ENCODE measurements around the gene PRMT9. TPM values are rescaled to one million over a fixed set of nuclear protein-coding genes. Genes with fewer than 3 reads are reported as not detected.
A peak's percentile ranks its signal among the peaks of the same experiment; 100 is the strongest.

The PRMT9 gene
- total RNA-seq, 2 experiments from 2014 or later, result 11.9 to 12.0 TPM

GRCh38 chr4:147628415-147628814, 55.5 kb downstream of the PRMT9 start:
- Mint-ChIP-seq H3K27me3 (no peaks in the 10 kb centered on the region), H3K4me3 (no peak overlapping the region), H3K9me3 (ENCODE audit: low read depth) (no peaks in the 10 kb centered on the region), H3K36me3 (peaks cover 31% of the 10 kb centered on the region), H3K4me1 (no peaks in the 10 kb centered on the region), H3K27ac (no peak overlapping the region)
- CTCF ChIA-PET, result interaction anchor here (1.6 kb wide), 1 partner anchor 11 kb away, joined by 5 read pairs; the partner anchor contains the start of gene TMEM184C
- ATAC-seq (no peak), DNase-seq (no peak)

- DNase-seq (no peak), ATAC-seq (no peak)
- CTCF ChIA-PET, result interaction anchor here (1.9 kb wide), 1 partner anchor 10 kb away, joined by 8 read pairs; the partner anchor contains the start of gene TMEM184C
- H3K4me1 Mint-ChIP-seq, result peaks cover 1% of the 10 kb centered on the region
- no peak overlapping the region for H3K27ac Mint-ChIP-seq
- no peaks in the 10 kb centered on the region for H3K9me3 Mint-ChIP-seq (ENCODE audit: low read depth)
- no peak overlapping the region for H3K4me3 Mint-ChIP-seq
- H3K27me3 Mint-ChIP-seq, result no peaks in the 10 kb centered on the region
- H3K36me3 Mint-ChIP-seq, result peaks cover 30% of the 10 kb centered on the region
Measured at GRCh38 chr4:147626903-147627302, 57.1 kb downstream of the PRMT9 start.

GRCh38 chr4:147625733-147626132, 58.2 kb downstream of the PRMT9 start:
- peaks cover 29% of the 10 kb centered on the region for H3K36me3 Mint-ChIP-seq
- H3K9me3 Mint-ChIP-seq (ENCODE audit: low read depth), result no peaks in the 10 kb centered on the region
- no peak for DNase-seq
- H3K27ac Mint-ChIP-seq, result no peak overlapping the region
- H3K27me3 Mint-ChIP-seq, result no peaks in the 10 kb centered on the region
- ATAC-seq, result no peak
- no peak overlapping the region for H3K4me3 Mint-ChIP-seq
- peaks cover 9% of the 10 kb centered on the region for H3K4me1 Mint-ChIP-seq
- CTCF ChIA-PET, result interaction anchor here (2.4 kb wide), 1 partner anchor 241 kb away, joined by 13 read pairs; no protein-coding TSS in a partner anchor

GRCh38 chr4:147620315-147620714, 63.6 kb downstream of the PRMT9 start:
- peaks cover 27% of the 10 kb centered on the region for H3K36me3 Mint-ChIP-seq
- CTCF ChIA-PET, result interaction anchor here (2.1 kb wide), 1 partner anchor 247 kb away, joined by 9 read pairs; no protein-coding TSS in a partner anchor
- no peaks in the 10 kb centered on the region for H3K9me3 Mint-ChIP-seq (ENCODE audit: low read depth)
- H3K27me3 Mint-ChIP-seq, result peaks cover 2% of the 10 kb centered on the region
- no peak for DNase-seq
- no peak overlapping the region for H3K27ac Mint-ChIP-seq
- peak overlapping the region; percentile 16 for H3K4me3 Mint-ChIP-seq
- peaks cover 38% of the 10 kb centered on the region for H3K4me1 Mint-ChIP-seq
- no peak for ATAC-seq

GRCh38 chr4:147617841-147618691, 65.9 kb downstream of the PRMT9 start:
- H3K27me3 Mint-ChIP-seq, result peaks cover 14% of the 10 kb centered on the region

GRCh38 chr4:147617173-147617840, 66.7 kb downstream of the PRMT9 start, which contains the start of gene TMEM184C:
Gene TMEM184C (plus strand): TSS chr4:147617397. CDS start chr4:147617957, 560 bp downstream.
- peak; percentile 99 for DNase-seq
- Mint-ChIP-seq H3K27ac (peak within 1 kb of the TSS; percentile 94), H3K27me3 (peaks cover 15% of the 10 kb centered on the region), H3K4me3 (peak within 1 kb of the TSS; percentile 95), H3K36me3 (peaks cover 18% of the 10 kb centered on the region), H3K4me1 (peaks cover 38% of the 10 kb centered on the region), H3K9me3 (ENCODE audit: low read depth) (no peaks in the 10 kb centered on the region)
- CTCF ChIA-PET, result interaction anchor here (0.6 to 6.6 kb wide), 19 partner anchors 10 to 305 kb away, joined by 3 to 60 read pairs (median 4); partner anchors contain the start of genes ARHGAP10 and PRMT9
- peak; percentile 99 for ATAC-seq

More at GRCh38 chr4:147617841-147618691, 65.9 kb downstream of the PRMT9 start:
- Mint-ChIP-seq H3K4me1 (peaks cover 38% of the 10 kb centered on the region), H3K4me3 (peak overlapping the region; percentile 95), H3K36me3 (peaks cover 22% of the 10 kb centered on the region), H3K9me3 (ENCODE audit: low read depth) (no peaks in the 10 kb centered on the region), H3K27ac (peak overlapping the region; percentile 94)
- CTCF ChIA-PET, result interaction anchor here (1.2 to 6.6 kb wide), 14 partner anchors 9 to 248 kb away, joined by 3 to 60 read pairs (median 4); partner anchors contain the start of gene PRMT9
- no peak for DNase-seq
- ATAC-seq, result peak; percentile 2

- ATAC-seq, result no peak
- peaks cover 18% of the 10 kb centered on the region for H3K36me3 Mint-ChIP-seq
- no peak for DNase-seq
- H3K4me3 Mint-ChIP-seq, result peak overlapping the region; percentile 95
- CTCF ChIA-PET, result interaction anchor here (0.6 to 6.6 kb wide), 19 partner anchors 10 to 305 kb away, joined by 3 to 60 read pairs (median 4); partner anchors contain the start of genes ARHGAP10 and PRMT9
- peak overlapping the region; percentile 94 for H3K27ac Mint-ChIP-seq
- H3K4me1 Mint-ChIP-seq, result peaks cover 37% of the 10 kb centered on the region
- H3K9me3 Mint-ChIP-seq (ENCODE audit: low read depth), result no peaks in the 10 kb centered on the region
- peaks cover 15% of the 10 kb centered on the region for H3K27me3 Mint-ChIP-seq
Measured at GRCh38 chr4:147616849-147617172, 67.2 kb downstream of the PRMT9 start.

- DNase-seq, result no peak
- no peak for ATAC-seq
- H3K4me1 Mint-ChIP-seq, result no peaks in the 10 kb centered on the region
- no peak overlapping the region for H3K27ac Mint-ChIP-seq
- CTCF ChIA-PET, result interaction anchor here (1.9 kb wide), 1 partner anchor 256 kb away, joined by 4 read pairs; no protein-coding TSS in a partner anchor
- no peak overlapping the region for H3K4me3 Mint-ChIP-seq
- H3K9me3 Mint-ChIP-seq (ENCODE audit: low read depth), result no peaks in the 10 kb centered on the region
- no peaks in the 10 kb centered on the region for H3K36me3 Mint-ChIP-seq
- peaks cover 31% of the 10 kb centered on the region for H3K27me3 Mint-ChIP-seq
Measured at GRCh38 chr4:147610686-147611085, 73.3 kb downstream of the PRMT9 start.

GRCh38 chr4:147607471-147607870, 76.5 kb downstream of the PRMT9 start:
- DNase-seq (no peak), ATAC-seq (no peak)
- no peak overlapping the region for H3K27ac Mint-ChIP-seq
- H3K27me3 Mint-ChIP-seq, result peaks cover 19% of the 10 kb centered on the region
- H3K4me3 Mint-ChIP-seq, result no peak overlapping the region
- no peaks in the 10 kb centered on the region for H3K4me1 Mint-ChIP-seq
- CTCF ChIA-PET, result interaction anchor here (1.0 kb wide), 2 partner anchors 16 to 259 kb away, joined by 3 read pairs; no protein-coding TSS in a partner anchor
- no peaks in the 10 kb centered on the region for H3K36me3 Mint-ChIP-seq
- no peaks in the 10 kb centered on the region for H3K9me3 Mint-ChIP-seq (ENCODE audit: low read depth)

- peaks cover 14% of the 10 kb centered on the region for H3K27me3 Mint-ChIP-seq
- no peak overlapping the region for H3K4me3 Mint-ChIP-seq
- CTCF ChIA-PET, result no interaction called here
- H3K9me3 Mint-ChIP-seq (ENCODE audit: low read depth), result no peaks in the 10 kb centered on the region
- H3K27ac Mint-ChIP-seq, result no peak overlapping the region
- no peak for DNase-seq
- ATAC-seq, result no peak
- no peaks in the 10 kb centered on the region for H3K4me1 Mint-ChIP-seq
- no peaks in the 10 kb centered on the region for H3K36me3 Mint-ChIP-seq
Measured at GRCh38 chr4:147605499-147605898, 78.5 kb downstream of the PRMT9 start.

GRCh38 chr4:147599769-147600168, 84.2 kb downstream of the PRMT9 start:
- Mint-ChIP-seq H3K36me3 (no peaks in the 10 kb centered on the region), H3K27ac (no peak overlapping the region), H3K27me3 (no peaks in the 10 kb centered on the region), H3K4me3 (no peak overlapping the region), H3K4me1 (no peaks in the 10 kb centered on the region), H3K9me3 (ENCODE audit: low read depth) (no peaks in the 10 kb centered on the region)
- DNase-seq, result no peak
- ATAC-seq, result no peak
- CTCF ChIA-PET, result interaction anchor here (1.0 to 9.0 kb wide), 3 partner anchors 10 to 266 kb away, joined by 3 to 74 read pairs (median 8); no protein-coding TSS in a partner anchor

- DNase-seq (no peak), ATAC-seq (no peak)
- Mint-ChIP-seq H3K27ac (no peak overlapping the region), H3K36me3 (no peaks in the 10 kb centered on the region), H3K27me3 (no peaks in the 10 kb centered on the region), H3K4me3 (no peak overlapping the region), H3K4me1 (peaks cover 3% of the 10 kb centered on the region), H3K9me3 (ENCODE audit: low read depth) (no peaks in the 10 kb centered on the region)
- CTCF ChIA-PET, result interaction anchor here (1.4 to 9.0 kb wide), 2 partner anchors 9 to 267 kb away, joined by 8 to 74 read pairs; no protein-coding TSS in a partner anchor
Measured at GRCh38 chr4:147599206-147599605, 84.8 kb downstream of the PRMT9 start.

GRCh38 chr4:147597561-147597960, 86.4 kb downstream of the PRMT9 start:
- Mint-ChIP-seq H3K27ac (no peak overlapping the region), H3K9me3 (ENCODE audit: low read depth) (no peaks in the 10 kb centered on the region), H3K4me3 (no peak overlapping the region), H3K36me3 (no peaks in the 10 kb centered on the region), H3K27me3 (peaks cover 3% of the 10 kb centered on the region), H3K4me1 (peaks cover 6% of the 10 kb centered on the region)
- ATAC-seq, result no peak
- CTCF ChIA-PET, result interaction anchor here (1.8 to 9.0 kb wide), 2 partner anchors 249 to 268 kb away, joined by 4 to 74 read pairs; no protein-coding TSS in a partner anchor
- no peak for DNase-seq

All from activated CD8-positive, alpha-beta memory T cell treated with anti-CD3 and anti-CD28 coated beads, Interleukin-2, amount 10 ng/mL, durations not matched to agents 7 days and 5 days (primary cell).